Osteoblast (primary cell): ENCODE measurements around the gene GRIA2. TPM values are rescaled to one million over a fixed set of nuclear protein-coding genes. Genes with fewer than 3 reads are reported as not detected.
A peak's percentile ranks its signal among the peaks of the same experiment; 100 is the strongest.
"Not testable (repeated sequence)": the region's sequence is repeated elsewhere in the genome, so short reads cannot be mapped to it uniquely, and the experiment has no call there.

Source experiments
- DNase-seq: peaks from one replicate; pipeline ENCODE4 v3.0.0; 2011; ENCODE audit warnings: low spot score, mixed read lengths; ENCODE audit not compliant: insufficient read length; ENCODE audit errors: missing footprints
- H2AFZ ChIP-seq: 2 replicates; pipeline ENCODE4 v1.6.0; 2011; ENCODE audit warnings: mild to moderate bottlenecking, low read length
- H3K27ac ChIP-seq: 2 replicates; pipeline ENCODE4 v1.5.1; 2011; ENCODE audit warnings: mild to moderate bottlenecking, low read depth, low read length, moderate library complexity
- H3K27me3 ChIP-seq: 2 replicates; pipeline ENCODE4 v1.6.0; 2012; ENCODE audit warnings: mild to moderate bottlenecking, control low read depth, inconsistent platforms, low read length, moderate library complexity; ENCODE audit not compliant: insufficient read depth
- H3K36me3 ChIP-seq: 2 replicates; pipeline ENCODE4 v1.5.1; 2011; ENCODE audit warnings: mild to moderate bottlenecking, low read length, control low read depth, moderate library complexity; ENCODE audit not compliant: insufficient read depth
- H3K4me1 ChIP-seq: 2 replicates; pipeline ENCODE4 v1.5.1; 2011; ENCODE audit warnings: mild to moderate bottlenecking, low read length, control low read depth, moderate library complexity; ENCODE audit not compliant: insufficient read depth
- H3K4me2 ChIP-seq: 2 replicates; pipeline ENCODE4 v1.6.0; 2011; ENCODE audit warnings: mild to moderate bottlenecking, low read length; ENCODE audit not compliant: insufficient read depth
- H3K4me3 ChIP-seq: fragments of 200-600 bp; sonication (generic); 3 replicates; pipeline ENCODE4 v1.5.1; 2012; ENCODE audit warnings: mild to moderate bottlenecking, low read length, inconsistent platforms; ENCODE audit not compliant: insufficient read depth
- H3K79me2 ChIP-seq: 2 replicates; pipeline ENCODE4 v1.6.0; 2012; ENCODE audit warnings: mild to moderate bottlenecking, low read length, control low read depth, inconsistent platforms; ENCODE audit not compliant: insufficient read depth
- H3K9me3 ChIP-seq: 2 replicates; pipeline ENCODE4 v1.5.1; 2011; ENCODE audit warnings: low read depth, low read length, control low read depth
- H4K20me1 ChIP-seq: 2 replicates; pipeline ENCODE4 v1.6.0; 2012; ENCODE audit warnings: mild to moderate bottlenecking, low read length, control low read depth; ENCODE audit not compliant: insufficient read depth
- total RNA-seq: library from RNA; depleted of rRNA; stranded (reverse); fragments of >200 nt; gene quantifications from 2 replicates; pipeline ENCODE4 v1.2.3, GENCODE V29; 2012
- TF ChIP-seq, protein P1 (sequence below): IDR thresholded peaks from 2 replicates; pipeline ENCODE4 v1.5.1; 2011; ENCODE audit warnings: mild to moderate bottlenecking, low read depth, low read length, moderate library complexity; ENCODE audit errors: extremely low read depth

The GRIA2 gene
- under 0.01 TPM in 1 of 2 replicates, not detected in the other for total RNA-seq

DNA sequence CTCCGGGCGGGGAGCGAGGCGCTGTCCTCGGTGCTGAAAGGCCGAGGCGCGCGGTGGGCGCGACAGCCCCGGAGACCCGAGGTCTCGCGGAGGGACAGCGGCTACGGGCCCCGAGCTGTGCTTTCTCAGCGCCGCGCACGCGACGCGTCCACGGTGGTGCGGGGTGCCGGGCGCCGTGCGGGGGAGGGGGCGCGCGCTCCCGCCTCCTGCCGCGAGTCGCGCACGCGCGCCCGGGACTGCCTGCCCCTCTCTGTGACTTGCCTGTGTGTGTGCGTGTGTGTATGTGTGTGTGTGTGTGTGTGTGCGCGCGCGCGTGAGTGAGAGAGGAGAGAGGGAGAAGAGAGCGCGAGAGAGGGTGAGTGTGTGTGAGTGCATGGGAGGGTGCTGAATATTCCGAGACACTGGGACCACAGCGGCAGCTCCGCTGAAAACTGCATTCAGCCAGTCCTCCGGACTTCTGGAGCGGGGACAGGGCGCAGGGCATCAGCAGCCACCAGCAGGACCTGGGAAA is at the start of gene GRIA2:
Gene GRIA2 (plus strand): TSS at position 358 of the 511 bp plus-strand sequence. CDS start 315 bp downstream, outside the sequence.
- TF ChIP-seq, protein P1, sequence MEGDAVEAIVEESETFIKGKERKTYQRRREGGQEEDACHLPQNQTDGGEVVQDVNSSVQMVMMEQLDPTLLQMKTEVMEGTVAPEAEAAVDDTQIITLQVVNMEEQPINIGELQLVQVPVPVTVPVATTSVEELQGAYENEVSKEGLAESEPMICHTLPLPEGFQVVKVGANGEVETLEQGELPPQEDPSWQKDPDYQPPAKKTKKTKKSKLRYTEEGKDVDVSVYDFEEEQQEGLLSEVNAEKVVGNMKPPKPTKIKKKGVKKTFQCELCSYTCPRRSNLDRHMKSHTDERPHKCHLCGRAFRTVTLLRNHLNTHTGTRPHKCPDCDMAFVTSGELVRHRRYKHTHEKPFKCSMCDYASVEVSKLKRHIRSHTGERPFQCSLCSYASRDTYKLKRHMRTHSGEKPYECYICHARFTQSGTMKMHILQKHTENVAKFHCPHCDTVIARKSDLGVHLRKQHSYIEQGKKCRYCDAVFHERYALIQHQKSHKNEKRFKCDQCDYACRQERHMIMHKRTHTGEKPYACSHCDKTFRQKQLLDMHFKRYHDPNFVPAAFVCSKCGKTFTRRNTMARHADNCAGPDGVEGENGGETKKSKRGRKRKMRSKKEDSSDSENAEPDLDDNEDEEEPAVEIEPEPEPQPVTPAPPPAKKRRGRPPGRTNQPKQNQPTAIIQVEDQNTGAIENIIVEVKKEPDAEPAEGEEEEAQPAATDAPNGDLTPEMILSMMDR, result no peak
- peaks cover 64% of the 10 kb centered on the region for H3K27me3 ChIP-seq
- no peaks in the 10 kb centered on the region for H3K4me1 ChIP-seq
- H3K27ac ChIP-seq, result no peak within 1 kb of the TSS
- peak within 1 kb of the TSS; percentile 60 for H3K4me3 ChIP-seq
- no peaks in the 10 kb centered on the region for H3K9me3 ChIP-seq
- no peaks in the 10 kb centered on the region for H3K79me2 ChIP-seq
- H2AFZ ChIP-seq, result no peak within 1 kb of the TSS
- no peaks in the 10 kb centered on the region for H4K20me1 ChIP-seq
- DNase-seq, result peak; percentile 90
- H3K4me2 ChIP-seq, result peak within 1 kb of the TSS; percentile 63
- no peaks in the 10 kb centered on the region for H3K36me3 ChIP-seq

GRCh38 chr4:157172011-157172410 is 48.5 kb upstream of the GRIA2 start:
- H3K27ac ChIP-seq, result no peak overlapping the region

DNA sequence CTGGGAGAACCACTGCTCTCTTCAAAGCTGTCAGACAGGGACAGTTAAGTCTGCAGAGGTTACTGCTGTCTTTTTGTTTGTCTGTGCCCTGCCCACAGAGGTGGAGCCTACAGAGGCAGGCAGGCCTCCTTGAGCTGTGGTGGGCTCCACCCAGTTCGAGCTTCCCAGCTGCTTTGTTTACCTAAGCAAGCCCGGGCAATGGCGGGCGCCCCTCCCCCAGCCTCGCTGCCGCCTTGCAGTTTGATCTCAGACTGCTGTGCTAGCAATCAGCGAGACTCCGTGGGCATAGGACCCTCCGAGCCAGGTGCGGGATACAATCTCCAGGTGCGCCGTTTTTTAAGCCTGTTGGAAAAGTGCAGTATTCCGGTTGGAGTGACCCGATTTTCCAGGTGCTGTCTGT is 40.3 kb upstream of the GRIA2 start:
- H3K9me3 ChIP-seq, H3K4me3 ChIP-seq, H2AFZ ChIP-seq, H3K36me3 ChIP-seq, DNase-seq, H4K20me1 ChIP-seq, H3K27me3 ChIP-seq, H3K27ac ChIP-seq, H3K4me2 ChIP-seq, H3K4me1 ChIP-seq, H3K79me2 ChIP-seq: not testable (repeated sequence)

More at GRCh38 chr4:157172011-157172410, 48.5 kb upstream of the GRIA2 start:
- Histone ChIP-seq H3K9me3 (no peaks in the 10 kb centered on the region), H3K4me1 (no peaks in the 10 kb centered on the region), H3K27me3 (no peaks in the 10 kb centered on the region), H3K4me3 (no peak overlapping the region), H3K79me2 (no peaks in the 10 kb centered on the region), H4K20me1 (no peaks in the 10 kb centered on the region), H2AFZ (no peak overlapping the region), H3K4me2 (no peak overlapping the region), H3K36me3 (no peaks in the 10 kb centered on the region)
- DNase-seq, result no peak
- TF ChIP-seq, protein P1, result peak; percentile 39

- TF ChIP-seq, protein P1, result no peak
- Histone ChIP-seq H3K4me1 (no peaks in the 10 kb centered on the region), H3K79me2 (no peaks in the 10 kb centered on the region)
Observed at GRCh38 chr4:157184300-157184699, 36.2 kb upstream of the GRIA2 start.

More at GRCh38 chr4:157184300-157184699, 36.2 kb upstream of the GRIA2 start:
- no peak overlapping the region for H3K27ac ChIP-seq
- H3K4me3 ChIP-seq, result no peak overlapping the region
- H3K9me3 ChIP-seq, result no peaks in the 10 kb centered on the region
- no peaks in the 10 kb centered on the region for H3K27me3 ChIP-seq
- no peaks in the 10 kb centered on the region for H3K36me3 ChIP-seq
- H3K4me2 ChIP-seq, result no peak overlapping the region
- H2AFZ ChIP-seq, result no peak overlapping the region
- DNase-seq, result no peak
- H4K20me1 ChIP-seq, result no peaks in the 10 kb centered on the region
